HG03159 (cell line): Measurements from ENCODE around the gene OR4E2.
"Not testable (repeated sequence)": the region's sequence is repeated elsewhere in the genome, so short reads cannot be mapped to it uniquely, and the experiment has no call there.

Experiments used
- ATAC-seq: cut with Tn5 transposase; IDR thresholded peaks from one replicate; pipeline ENCODE4 v1.9.1; 2021; ENCODE audit warnings: mild to moderate bottlenecking, moderate library complexity; ENCODE audit not compliant: unreplicated experiment

The OR4E2 gene

DNA sequence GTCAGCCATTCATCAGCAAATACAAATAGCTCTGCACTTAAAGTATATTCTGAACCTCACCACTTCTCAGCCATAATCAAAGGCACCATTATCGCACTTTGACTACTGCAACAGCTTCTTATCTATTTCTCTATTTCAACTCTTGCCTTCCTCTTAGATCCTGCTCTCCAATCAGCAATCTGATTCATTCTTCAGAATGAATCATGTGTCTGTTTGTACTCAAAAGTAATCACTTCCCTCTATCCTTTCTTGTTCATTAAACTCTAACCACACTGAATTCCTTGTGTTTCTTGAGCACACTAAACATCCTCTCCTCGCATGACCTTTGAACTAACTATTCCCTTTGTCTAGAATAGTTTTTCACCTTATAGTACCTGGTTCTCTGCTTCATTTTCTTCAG lies 32.8 kb downstream of the OR4E2 start:
- no peak for ATAC-seq

DNA sequence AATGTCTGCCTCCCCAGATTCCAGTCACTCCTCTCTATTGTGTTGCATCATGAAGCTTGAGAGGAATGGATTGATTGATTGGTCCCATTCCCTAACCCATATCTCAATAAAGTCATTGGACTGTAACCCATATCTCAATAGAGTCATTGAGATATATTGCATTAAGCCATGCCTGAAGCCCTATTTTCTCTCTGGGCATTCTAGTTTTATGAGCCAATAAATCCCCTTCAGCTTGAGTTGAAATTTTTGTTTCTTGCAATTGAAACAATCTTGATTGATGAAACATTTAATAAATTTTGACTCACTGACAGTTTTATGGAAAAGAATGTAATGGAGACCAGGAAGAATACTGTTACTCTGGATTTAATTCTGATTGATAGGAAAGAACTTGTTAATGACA lies 40.8 kb downstream of the OR4E2 start:
- no peak for ATAC-seq

DNA sequence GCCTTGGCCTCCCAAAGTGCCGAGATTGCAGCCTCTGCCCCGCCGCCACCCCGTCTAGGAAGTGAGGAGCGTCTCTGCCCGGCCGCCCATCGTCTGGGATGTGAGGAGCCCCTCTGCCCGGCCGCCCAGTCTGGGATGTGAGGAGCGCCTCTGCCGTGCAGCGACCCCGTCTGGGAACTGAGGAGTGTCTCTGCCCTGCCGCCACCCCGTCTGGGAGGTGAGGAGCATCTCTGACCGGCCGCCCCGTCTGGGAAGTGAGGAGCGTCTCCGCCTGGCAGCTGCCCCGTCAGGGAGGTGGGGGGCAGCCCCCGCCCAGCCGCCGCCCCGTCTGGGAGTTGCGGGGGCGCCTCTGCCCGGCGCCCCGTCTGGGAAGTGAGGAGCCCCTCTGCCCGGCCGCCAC lies 44.0 kb downstream of the OR4E2 start:
- not testable (repeated sequence) for ATAC-seq

GRCh38 chr14:21698538-21698937 lies 44.9 kb downstream of the OR4E2 start:
- not testable (repeated sequence) for ATAC-seq

DNA sequence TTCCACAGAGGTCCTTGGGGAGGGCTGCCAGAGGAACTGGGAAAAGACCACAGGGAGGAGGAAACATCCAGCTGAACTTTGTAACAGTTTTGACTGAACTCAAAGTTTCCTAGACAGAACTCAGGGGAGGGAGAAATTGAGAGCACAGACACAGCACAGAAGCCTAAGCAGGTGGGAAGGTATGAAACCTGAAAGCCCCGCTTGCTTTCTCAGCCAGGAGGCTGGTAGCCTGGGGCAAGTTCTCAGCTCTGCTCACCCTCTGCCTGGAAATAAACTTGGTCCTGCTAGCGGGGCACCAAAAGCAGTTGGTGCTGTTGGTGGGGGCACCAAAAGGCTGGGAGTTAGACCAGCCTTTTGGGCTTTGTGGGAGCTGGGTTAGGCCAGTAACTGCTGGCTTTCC lies 45.9 kb downstream of the OR4E2 start:
- no peak for ATAC-seq

GRCh38 chr14:21702316-21702715 lies 48.7 kb downstream of the OR4E2 start:
- no peak for ATAC-seq

GRCh38 chr14:21703357-21704326 lies 50.0 kb downstream of the OR4E2 start:
- no peak for ATAC-seq

GRCh38 chr14:21704338-21704737 lies 50.7 kb downstream of the OR4E2 start:
- ATAC-seq, result no peak

DNA sequence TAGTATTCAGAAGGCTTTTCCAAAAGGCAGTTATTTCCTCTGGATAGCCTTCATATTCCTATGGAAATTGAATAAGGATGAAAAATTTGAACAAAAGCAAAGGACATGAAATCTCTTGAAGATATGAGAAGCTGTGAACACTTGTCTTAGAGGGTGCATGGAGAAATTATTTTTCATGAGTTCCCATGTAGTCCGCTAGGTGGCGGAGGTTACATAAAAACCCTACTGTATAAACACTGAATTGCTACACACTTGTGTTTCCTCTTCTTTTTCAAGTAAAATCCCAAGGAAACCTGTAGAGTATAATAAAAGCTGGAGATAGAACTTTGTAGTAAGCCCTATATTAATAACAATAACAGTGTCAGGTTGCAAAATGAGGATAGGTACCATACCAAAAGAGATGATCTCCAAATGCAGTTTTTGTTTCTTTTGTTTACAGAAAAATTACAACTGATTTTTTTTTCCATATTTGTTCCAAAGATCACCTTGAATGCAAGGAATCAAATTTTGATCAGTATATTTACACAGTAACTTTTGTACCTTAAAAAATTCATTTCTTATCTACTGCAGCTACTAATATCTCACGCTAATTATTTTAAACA lies 57.8 kb downstream of the OR4E2 start:
- peak; percentile 78 for ATAC-seq

DNA sequence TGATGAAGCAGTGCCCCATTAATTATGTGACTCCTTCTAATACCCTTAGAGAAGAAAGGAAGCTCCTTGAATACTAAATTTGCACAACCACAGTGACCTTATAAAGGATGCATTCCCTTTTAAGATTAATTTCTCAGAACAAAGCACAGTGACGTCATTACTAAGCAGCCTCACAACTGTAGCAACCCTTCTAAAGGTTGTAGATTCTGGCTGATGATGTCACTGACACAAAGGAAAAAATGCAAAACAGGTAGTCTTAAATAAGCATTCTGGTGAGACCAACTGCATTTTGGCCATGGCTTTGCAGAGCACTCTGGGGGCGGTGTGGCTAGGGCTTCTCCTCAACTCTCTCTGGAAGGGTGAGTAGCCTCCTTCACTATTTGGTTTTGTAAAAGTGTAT lies 58.4 kb downstream of the OR4E2 start:
- ATAC-seq, result no peak

DNA sequence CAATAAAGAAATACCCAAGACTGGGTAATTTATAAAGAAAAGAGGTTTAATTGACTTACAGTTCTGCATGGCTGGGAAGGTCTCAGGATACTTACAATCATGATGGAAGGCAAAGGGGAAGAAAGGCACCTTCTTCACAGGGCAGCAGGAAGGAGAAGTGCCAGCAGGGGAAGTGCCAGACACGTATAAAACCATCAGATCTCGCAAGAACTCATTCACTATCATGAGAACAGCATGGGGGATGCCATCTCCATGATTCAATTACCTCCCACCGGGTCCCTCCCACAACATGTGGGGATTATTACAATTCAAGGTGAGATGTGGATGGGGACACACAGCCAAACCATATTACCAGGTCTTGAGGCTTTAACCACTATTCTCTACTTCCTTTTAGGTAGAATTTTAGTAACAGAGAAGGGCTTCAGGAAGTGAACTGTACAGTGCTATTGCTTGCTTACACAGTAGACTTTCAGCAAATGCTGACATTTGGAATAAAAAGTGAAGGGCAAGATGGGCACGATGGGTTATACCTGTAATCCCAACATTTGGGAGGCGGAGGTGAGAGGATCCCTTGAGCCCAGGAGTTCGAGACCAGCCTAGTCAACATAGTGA lies 60.8 kb downstream of the OR4E2 start:
- ATAC-seq, result no peak
